Naive B cell (primary cell): ENCODE data around the gene SELENOI. TPM values are rescaled to one million over a fixed set of nuclear protein-coding genes. Genes with fewer than 3 reads are reported as not detected.
"Not testable (repeated sequence)": the region's sequence is repeated elsewhere in the genome, so short reads cannot be mapped to it uniquely, and the experiment has no call there.

ENCODE experiments used
- ATAC-seq, 2 donors: fragments of 150-1000 bp; cut with Tn5 transposase; 2 replicates each; pipeline ENCODE4 v1.10.0; 2021; ENCODE audit warnings: low read depth in 2 of 2, mild to moderate bottlenecking in 2 of 2, moderate library complexity in 2 of 2
- DNase-seq: peaks from one replicate; pipeline ENCODE4 v3.0.0; 2022
- H3K27ac Mint-ChIP-seq, 6 donors: one replicate each; pipeline ENCODE4 v1.8.0; 2020 to 2022; ENCODE audit warnings: mild to moderate bottlenecking in 6 of 6, mixed read lengths in 6 of 6, moderate library complexity in 5 of 6, inconsistent platforms in 2 of 6
- H3K27me3 Mint-ChIP-seq, 3 donors: one replicate each; pipeline ENCODE4 v1.8.0; 2021 to 2022; ENCODE audit warnings: mixed read lengths in 3 of 3, mild to moderate bottlenecking in 1 of 3
- H3K36me3 Mint-ChIP-seq, 2 donors: one replicate each; pipeline ENCODE4 v1.8.0; 2020 to 2022; ENCODE audit warnings: mixed read lengths in 2 of 2, inconsistent platforms in 1 of 2, mild to moderate bottlenecking in 1 of 2
- H3K4me1 Mint-ChIP-seq, 3 donors: one replicate each; pipeline ENCODE4 v1.8.0; 2020 to 2022; ENCODE audit warnings: mixed read lengths in 3 of 3, inconsistent platforms in 1 of 3, mild to moderate bottlenecking in 1 of 3, moderate library complexity in 1 of 3
- H3K4me3 Mint-ChIP-seq, 8 donors: one replicate each; pipeline ENCODE4 v1.8.0; 2020 to 2022; ENCODE audit warnings: mild to moderate bottlenecking in 8 of 8, mixed read lengths in 8 of 8, moderate library complexity in 8 of 8, inconsistent platforms in 2 of 8
- H3K9me3 Mint-ChIP-seq, 7 donors: one replicate each; pipeline ENCODE4 v1.8.0; 2020 to 2022; ENCODE audit warnings: mixed read lengths in 7 of 7, mild to moderate bottlenecking in 5 of 7, inconsistent platforms in 2 of 7, moderate library complexity in 1 of 7
- polyA plus RNA-seq, 6 donors: library from polyadenylated mRNA; unstranded; fragments of 300-500 nt; fragmentation: Illumina TruSeq; gene quantifications; one replicate each; pipeline ENCODE4 v1.2.3, GENCODE V29; 2021; ENCODE audit warnings: low read depth in 6 of 6

Gene SELENOI
- polyA plus RNA-seq, 6 donors from 2014 or later = 1.2 to 8.0 (median 5.0) TPM

DNA sequence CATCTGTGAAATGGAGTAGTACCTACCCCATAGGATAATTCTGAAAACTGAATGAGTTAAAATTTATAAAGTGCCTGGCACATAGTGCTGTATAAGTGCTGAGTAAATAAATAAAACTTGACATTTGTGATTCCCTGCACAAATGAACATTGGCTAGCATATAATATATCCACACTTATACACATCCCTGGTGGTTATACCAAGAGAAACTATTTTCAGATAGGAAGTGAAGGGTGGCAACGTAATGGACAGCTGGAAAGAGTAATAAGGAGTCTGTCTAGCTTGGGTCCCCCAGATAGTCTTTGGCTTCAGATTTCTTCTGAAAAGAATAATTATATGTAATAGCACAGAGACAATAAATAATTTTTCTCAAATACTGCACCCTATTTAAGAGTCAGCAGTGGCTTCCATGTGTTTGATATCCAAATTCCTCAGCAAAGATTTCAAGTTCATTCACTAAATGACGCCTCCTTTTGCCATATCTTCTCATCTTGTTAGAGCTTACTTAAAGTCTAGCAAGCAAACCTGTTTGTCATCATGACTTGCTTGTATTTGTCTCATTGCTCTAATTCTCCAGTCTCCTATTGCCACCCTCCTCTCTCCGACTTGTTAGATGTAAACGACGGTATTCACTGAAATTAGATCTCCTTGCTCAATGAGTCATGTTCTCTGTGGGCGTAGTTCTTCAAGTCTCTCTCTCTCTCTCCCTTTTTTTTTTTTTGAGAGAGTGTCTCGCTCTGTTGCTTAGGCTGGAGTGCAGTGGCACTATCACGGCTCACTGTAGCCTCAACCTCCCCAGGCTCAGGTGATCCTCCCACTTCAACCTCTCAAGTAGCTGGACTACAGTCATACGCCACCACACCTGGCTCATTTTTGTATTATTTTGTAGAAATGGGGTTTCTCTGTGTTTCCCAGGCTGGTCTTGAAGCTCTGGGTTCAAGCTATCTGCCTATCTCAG is 9.4 kb downstream of the SELENOI start:
- Mint-ChIP-seq H3K4me3 (no peak overlapping the region), H3K4me1 (peaks cover 37 to 61% (median 40%) of the 10 kb centered on the region in 3 donors), H3K36me3 (no peaks in the 10 kb centered on the region), H3K9me3 (no peaks in the 10 kb centered on the region), H3K27ac (peak overlapping the region in 1 of 6 donors; percentile 56), H3K27me3 (no peaks in the 10 kb centered on the region)
- ATAC-seq (no peak), DNase-seq (no peak)

DNA sequence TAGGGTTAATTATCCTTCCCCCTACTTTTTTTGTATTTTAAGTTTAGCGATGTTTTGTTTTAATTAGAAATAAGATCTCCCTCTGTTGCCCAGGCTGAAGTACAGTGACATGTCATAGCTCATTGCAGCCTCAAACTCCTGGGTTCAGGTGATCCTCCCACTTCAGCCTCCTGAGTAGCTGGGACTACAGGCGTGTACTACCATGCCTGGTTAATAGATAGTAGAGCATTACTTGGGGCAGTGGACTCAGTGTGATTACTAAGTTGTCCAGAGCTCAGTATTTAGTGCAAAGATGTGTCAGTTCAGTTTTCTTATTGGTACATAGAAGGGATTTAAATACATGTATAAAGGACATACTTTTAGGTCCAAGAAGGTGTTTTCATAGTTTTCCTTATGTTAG is 10.2 kb downstream of the SELENOI start:
- no peak overlapping the region for H3K4me3 Mint-ChIP-seq
- no peaks in the 10 kb centered on the region for H3K9me3 Mint-ChIP-seq
- peaks cover 36 to 67% (median 39%) of the 10 kb centered on the region in 3 donors for H3K4me1 Mint-ChIP-seq
- ATAC-seq (no peak), DNase-seq (no peak)
- no peaks in the 10 kb centered on the region for H3K36me3 Mint-ChIP-seq
- no peak overlapping the region for H3K27ac Mint-ChIP-seq
- H3K27me3 Mint-ChIP-seq = no peaks in the 10 kb centered on the region

DNA sequence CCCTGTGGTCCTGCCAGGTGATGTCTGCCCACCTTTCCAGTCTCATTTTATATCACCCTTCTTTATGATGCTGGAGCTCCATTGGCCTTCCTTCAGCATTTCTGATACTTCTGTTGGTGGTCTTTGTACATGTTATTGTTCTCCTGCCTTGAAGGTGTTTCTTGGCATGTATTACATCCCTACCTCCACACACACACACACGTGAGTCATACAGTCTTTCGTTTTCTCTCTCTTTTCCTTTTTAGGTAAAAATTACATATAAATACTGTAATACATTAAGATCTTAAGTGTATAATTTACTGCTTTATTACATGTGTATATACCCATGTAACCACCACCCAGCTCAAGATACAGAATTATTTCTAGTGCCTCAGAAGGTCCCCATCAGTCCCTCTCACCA is 10.8 kb downstream of the SELENOI start:
- ATAC-seq (no peak), DNase-seq (no peak)
- H3K27me3 Mint-ChIP-seq = no peaks in the 10 kb centered on the region
- no peaks in the 10 kb centered on the region for H3K9me3 Mint-ChIP-seq
- no peak overlapping the region for H3K4me3 Mint-ChIP-seq
- peaks cover 34 to 67% (median 37%) of the 10 kb centered on the region in 3 donors for H3K4me1 Mint-ChIP-seq
- peak overlapping the region in 1 of 6 donors; percentile 76 for H3K27ac Mint-ChIP-seq
- no peaks in the 10 kb centered on the region for H3K36me3 Mint-ChIP-seq

DNA sequence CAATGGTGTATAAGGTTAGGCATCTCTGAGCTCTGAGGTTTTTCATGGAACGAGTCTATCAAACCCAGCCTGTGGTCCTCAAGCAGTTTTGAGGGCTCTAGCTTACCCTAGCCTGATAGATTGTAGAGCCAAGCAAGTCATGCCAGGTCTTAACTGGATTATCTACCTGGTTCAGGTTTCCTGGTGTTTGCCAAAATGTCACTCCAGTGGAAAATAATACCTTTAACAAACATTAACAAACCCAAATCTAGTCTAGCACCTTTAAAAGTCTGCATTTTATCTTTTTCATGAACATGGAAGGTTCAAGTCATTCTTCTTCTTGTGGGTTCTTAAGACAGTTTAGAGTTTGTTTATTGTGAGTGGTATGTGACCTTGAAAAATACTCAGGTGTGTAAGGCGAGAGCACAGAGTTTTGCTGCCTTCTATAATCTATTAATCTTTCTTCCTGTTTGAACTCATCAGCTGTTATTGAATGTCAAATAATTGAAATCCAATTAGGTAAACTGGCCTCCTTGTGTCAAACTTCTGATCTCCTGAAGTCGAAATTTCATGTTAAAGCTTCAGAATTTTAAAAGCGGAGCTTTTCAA is 14.0 kb downstream of the SELENOI start:
- DNase-seq = no peak

DNA sequence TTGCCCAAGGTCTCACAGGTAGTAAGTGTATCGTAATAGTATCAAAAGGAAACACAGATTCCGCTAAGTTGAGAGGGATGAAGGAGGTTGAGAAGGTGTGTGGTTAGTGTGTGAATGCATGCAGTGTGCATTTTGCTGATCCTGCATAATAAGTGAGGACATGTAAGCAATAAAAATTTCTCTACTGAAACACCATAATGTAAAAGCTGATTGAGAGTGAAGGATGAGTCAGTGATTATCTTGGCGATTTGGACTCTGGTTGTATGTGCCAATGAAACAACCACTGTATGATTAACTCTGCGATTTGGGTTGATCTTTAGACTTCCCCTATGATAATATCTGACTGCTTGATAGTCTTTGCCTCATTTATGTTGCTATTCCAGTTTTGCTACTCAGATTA is 17.4 kb downstream of the SELENOI start:
- no peak overlapping the region for H3K4me3 Mint-ChIP-seq
- H3K4me1 Mint-ChIP-seq = peaks cover 14 to 34% (median 16%) of the 10 kb centered on the region in 3 donors
- H3K9me3 Mint-ChIP-seq = no peaks in the 10 kb centered on the region
- peaks cover 0 to 15% of the 10 kb centered on the region in 2 donors for H3K36me3 Mint-ChIP-seq
- DNase-seq (no peak), ATAC-seq (no peak)
- H3K27me3 Mint-ChIP-seq = no peaks in the 10 kb centered on the region
- peak overlapping the region in 1 of 6 donors; percentile 29 for H3K27ac Mint-ChIP-seq

More for the DNA sequence above, 14.0 kb downstream of the SELENOI start:
- H3K27ac Mint-ChIP-seq = peak overlapping the region in 1 of 6 donors; percentile 22
- H3K36me3 Mint-ChIP-seq = peaks cover 0 to 8% of the 10 kb centered on the region in 2 donors
- ATAC-seq = no peak
- peaks cover 26 to 57% (median 32%) of the 10 kb centered on the region in 3 donors for H3K4me1 Mint-ChIP-seq
- no peak overlapping the region for H3K4me3 Mint-ChIP-seq
- H3K27me3 Mint-ChIP-seq = no peaks in the 10 kb centered on the region
- H3K9me3 Mint-ChIP-seq = no peaks in the 10 kb centered on the region

DNA sequence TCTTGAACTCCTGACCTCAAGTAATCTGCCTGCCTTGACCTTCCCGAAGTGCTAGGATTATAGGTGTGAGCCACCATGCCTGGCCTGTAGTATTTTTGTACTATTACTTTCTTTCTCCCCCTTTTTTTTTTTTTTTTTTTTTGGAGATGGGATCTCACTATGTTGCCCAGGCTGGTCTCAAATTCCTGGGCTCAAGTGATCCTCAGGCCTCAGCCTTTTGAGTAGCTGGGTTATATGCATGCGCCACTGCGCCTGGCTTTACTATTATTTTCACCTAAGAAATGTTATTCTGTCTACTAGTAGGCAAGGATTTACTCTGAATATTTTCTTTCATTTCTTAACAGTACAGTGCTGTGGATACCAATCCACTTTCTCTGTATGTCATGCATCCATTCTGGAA is 18.0 kb downstream of the SELENOI start:
- no peaks in the 10 kb centered on the region for H3K27me3 Mint-ChIP-seq
- no peak for DNase-seq
- H3K27ac Mint-ChIP-seq = peak overlapping the region in 1 of 6 donors; percentile 37
- H3K36me3 Mint-ChIP-seq = peaks cover 0 to 17% of the 10 kb centered on the region in 2 donors
- no peaks in the 10 kb centered on the region for H3K9me3 Mint-ChIP-seq
- peaks cover 11 to 34% (median 15%) of the 10 kb centered on the region in 3 donors for H3K4me1 Mint-ChIP-seq
- ATAC-seq = no peak
- H3K4me3 Mint-ChIP-seq = no peak overlapping the region

DNA sequence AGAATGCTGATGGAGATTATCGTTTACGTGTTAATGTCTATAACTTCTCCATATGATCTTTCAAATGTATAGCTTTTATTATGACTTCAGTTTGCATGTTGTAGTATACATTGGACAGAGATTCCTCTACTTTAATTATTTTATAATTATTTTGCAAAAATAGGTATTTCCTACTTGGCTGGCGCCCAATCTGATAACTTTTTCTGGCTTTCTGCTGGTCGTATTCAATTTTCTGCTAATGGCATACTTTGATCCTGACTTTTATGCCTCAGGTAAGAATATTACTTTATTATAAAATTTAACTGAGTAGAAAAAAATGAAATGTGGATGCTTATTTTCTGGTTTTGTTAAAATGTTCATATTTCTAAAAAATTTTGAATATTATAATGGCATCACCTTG is 18.7 kb downstream of the SELENOI start:
- no peak overlapping the region for H3K4me3 Mint-ChIP-seq

DNA sequence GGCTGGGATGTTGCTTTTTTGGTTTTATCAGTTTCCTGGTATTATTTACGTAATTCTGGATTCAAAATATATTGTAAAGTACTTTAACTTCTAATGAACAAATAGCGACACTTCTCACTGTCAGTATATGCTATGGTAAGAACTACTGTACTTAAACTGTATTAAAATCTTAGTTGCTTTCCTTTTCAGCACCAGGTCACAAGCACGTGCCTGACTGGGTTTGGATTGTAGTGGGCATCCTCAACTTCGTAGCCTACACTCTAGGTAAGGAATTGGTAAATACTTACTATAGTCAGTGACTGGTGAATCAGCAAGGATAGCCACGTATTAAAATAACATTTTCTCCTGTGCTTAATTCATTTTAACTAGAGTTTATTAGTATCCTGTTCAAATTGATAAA is 21.0 kb downstream of the SELENOI start:
- ATAC-seq (no peak), DNase-seq (no peak)
- Mint-ChIP-seq H3K27me3 (no peaks in the 10 kb centered on the region), H3K36me3 (peaks cover 3 to 24% of the 10 kb centered on the region in 2 donors), H3K4me1 (peaks cover 0 to 13% (median 6%) of the 10 kb centered on the region in 3 donors), H3K27ac (no peak overlapping the region), H3K4me3 (no peak overlapping the region), H3K9me3 (peaks cover 0 to 4% (median 0%) of the 10 kb centered on the region in 7 donors)

More for the DNA sequence above, 18.7 kb downstream of the SELENOI start:
- H3K4me1 Mint-ChIP-seq = peaks cover 4 to 29% (median 8%) of the 10 kb centered on the region in 3 donors
- H3K27ac Mint-ChIP-seq = no peak overlapping the region
- no peaks in the 10 kb centered on the region for H3K9me3 Mint-ChIP-seq
- H3K27me3 Mint-ChIP-seq = no peaks in the 10 kb centered on the region
- peaks cover 0 to 24% of the 10 kb centered on the region in 2 donors for H3K36me3 Mint-ChIP-seq
- ATAC-seq (no peak), DNase-seq (no peak)

DNA sequence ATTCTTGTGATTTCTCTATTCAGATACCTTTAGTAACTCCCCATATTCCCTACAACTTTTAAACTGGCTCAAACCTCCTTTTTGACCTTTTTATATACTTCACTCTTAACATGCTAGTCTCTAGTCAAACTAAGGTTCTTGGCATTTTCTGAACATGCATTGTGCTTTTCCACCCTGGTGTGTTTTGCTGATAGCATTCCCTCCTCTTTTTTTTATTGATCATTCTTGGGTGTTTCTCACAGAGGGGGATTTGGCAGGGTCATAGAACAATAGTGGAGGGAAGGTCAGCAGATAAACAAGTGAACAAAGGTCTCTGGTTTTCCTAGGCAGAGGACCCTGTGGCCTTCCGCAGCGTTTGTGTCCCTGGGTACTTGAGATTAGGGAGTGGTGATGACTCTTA is 23.7 kb downstream of the SELENOI start:
- H3K4me3 Mint-ChIP-seq, H3K27me3 Mint-ChIP-seq: not testable (repeated sequence)

DNA sequence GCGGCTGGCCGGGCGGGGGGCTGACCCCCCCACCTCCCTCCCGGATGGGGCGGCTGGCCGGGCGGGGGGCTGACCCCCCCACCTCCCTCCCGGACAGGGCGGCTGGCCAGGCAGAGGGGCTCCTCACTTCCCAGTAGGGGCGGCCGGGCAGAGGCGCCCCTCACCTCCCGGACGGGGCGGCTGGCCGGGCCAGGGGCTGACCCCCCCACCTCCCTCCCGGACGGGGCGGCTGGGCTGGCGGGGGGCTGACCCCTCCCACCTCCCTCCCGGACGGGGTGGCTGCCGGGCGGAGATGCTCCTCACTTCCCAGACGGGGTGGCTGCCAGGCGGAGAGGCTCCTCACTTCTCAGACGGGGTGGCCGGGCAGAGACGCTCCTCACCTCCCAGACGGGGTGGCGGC is 25.0 kb downstream of the SELENOI start:
- not testable (repeated sequence) for H3K9me3 Mint-ChIP-seq, H3K27ac Mint-ChIP-seq, H3K4me1 Mint-ChIP-seq, DNase-seq, ATAC-seq, H3K27me3 Mint-ChIP-seq, H3K4me3 Mint-ChIP-seq
- peaks cover 20 to 31% of the 10 kb centered on the region in 2 donors for H3K36me3 Mint-ChIP-seq

More for the DNA sequence above, 23.7 kb downstream of the SELENOI start:
- Mint-ChIP-seq H3K36me3 (peaks cover 20 to 25% of the 10 kb centered on the region in 2 donors), H3K27ac (peak overlapping the region in 1 of 6 donors; percentile 20)
- H3K9me3 Mint-ChIP-seq, ATAC-seq, H3K4me1 Mint-ChIP-seq, DNase-seq: not testable (repeated sequence)

DNA sequence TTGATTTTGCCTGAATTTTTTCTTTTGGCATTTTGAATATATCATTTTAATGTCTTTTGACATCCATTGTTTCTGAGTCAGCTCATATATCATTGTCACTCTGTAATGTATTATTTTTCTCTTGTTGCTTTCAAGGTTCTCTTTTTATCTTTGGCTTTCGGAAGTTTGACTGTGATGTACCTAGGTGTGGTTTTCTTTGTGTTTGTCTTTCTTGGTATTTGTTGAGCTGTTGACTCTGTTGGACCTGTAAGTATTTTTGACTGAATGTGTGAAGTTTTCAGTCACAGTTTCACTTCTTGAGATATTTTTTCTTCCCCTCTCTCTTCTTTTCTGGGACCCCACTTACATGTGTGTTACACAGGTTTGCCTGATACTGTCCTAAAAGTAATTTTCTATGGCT is 30.9 kb downstream of the SELENOI start:
- Mint-ChIP-seq H3K4me3 (no peak overlapping the region), H3K9me3 (peaks cover 0 to 2% (median 0%) of the 10 kb centered on the region in 7 donors), H3K27ac (no peak overlapping the region), H3K36me3 (peaks cover 36 to 43% of the 10 kb centered on the region in 2 donors), H3K27me3 (no peaks in the 10 kb centered on the region), H3K4me1 (no peaks in the 10 kb centered on the region)
- no peak for DNase-seq
- no peak for ATAC-seq

DNA sequence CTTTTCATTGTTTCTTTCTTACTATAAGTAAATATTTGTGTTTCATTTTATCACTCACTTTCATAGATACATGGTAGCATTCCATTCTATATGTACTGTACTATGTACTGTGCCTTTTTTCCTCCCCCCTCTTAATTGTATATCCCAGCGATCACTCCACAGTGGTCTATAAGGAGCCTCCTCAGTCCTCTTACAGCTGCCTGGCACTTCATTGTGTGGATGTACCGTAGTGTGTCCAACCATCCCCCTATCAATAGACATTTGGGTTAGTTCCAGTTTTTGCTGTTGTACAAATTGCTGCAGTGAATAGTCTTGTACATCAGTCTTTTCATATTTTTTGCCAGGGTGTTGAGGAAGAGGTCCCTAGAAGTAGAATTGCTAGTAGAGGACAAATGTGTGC is 34.3 kb downstream of the SELENOI start:
- Mint-ChIP-seq H3K27ac (peak overlapping the region in 1 of 6 donors; percentile 28), H3K9me3 (no peaks in the 10 kb centered on the region), H3K4me1 (no peaks in the 10 kb centered on the region), H3K27me3 (no peaks in the 10 kb centered on the region), H3K4me3 (no peak overlapping the region), H3K36me3 (peaks cover 29 to 33% of the 10 kb centered on the region in 2 donors)
- DNase-seq (no peak), ATAC-seq (no peak)

DNA sequence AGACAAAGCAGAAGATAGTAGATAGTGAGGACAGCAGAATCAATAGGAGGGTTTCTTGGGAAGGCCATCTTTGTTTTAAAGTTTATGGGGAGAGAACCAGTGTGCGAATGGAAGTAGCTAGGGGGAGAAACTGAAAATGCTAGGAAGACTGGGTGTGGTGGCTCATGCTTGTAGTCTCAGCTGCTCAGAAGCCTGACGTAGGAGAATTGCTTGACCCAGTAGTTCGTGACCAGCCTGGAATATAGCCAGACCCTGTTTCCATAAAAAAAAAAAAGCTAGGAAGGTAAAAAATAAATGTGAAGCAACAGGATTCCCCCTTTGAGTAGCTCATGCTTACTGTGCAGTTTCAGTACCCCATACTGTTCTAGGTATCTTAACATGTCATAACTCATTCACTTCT is 36.6 kb downstream of the SELENOI start:
- Mint-ChIP-seq H3K27me3 (no peaks in the 10 kb centered on the region), H3K9me3 (no peaks in the 10 kb centered on the region), H3K36me3 (peaks cover 18 to 25% of the 10 kb centered on the region in 2 donors), H3K4me1 (no peaks in the 10 kb centered on the region), H3K27ac (no peak overlapping the region), H3K4me3 (no peak overlapping the region)
- no peak for ATAC-seq
- DNase-seq = no peak

DNA sequence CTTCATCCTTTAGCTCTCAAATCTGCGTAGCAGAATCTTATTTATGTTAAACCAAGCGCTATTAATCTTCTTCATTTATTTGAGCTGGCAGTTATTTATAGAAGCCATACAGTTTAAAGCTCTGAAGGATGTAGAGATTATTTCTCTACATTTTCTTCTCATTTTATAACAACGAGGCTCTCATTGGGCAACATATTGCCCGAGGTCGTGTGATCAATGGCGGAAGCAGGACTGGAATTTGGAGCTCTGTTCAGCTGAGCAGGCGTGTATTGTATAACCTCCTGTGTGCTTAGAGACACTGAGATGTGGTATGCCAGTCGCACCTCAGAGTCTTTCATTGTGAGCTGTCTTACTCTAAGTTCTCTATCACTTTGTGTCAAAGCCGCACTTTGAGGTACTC is 38.2 kb downstream of the SELENOI start:
- Mint-ChIP-seq H3K9me3 (no peaks in the 10 kb centered on the region), H3K27me3 (no peaks in the 10 kb centered on the region), H3K27ac (peak overlapping the region in 3 of 6 donors; percentile 2 to 55 (median 35)), H3K4me1 (no peaks in the 10 kb centered on the region), H3K4me3 (no peak overlapping the region), H3K36me3 (peaks cover 7 to 13% of the 10 kb centered on the region in 2 donors)
- ATAC-seq (no peak), DNase-seq (no peak)
